Right lobe of liver (tissue), 4 donors: ENCODE measurements around the gene ARFGAP3.

Experiments
- POLR2A ChIP-seq: fragments of 450-650 bp; IDR thresholded peaks from one replicate; pipeline ENCODE4 v1.6.1; 2017; ENCODE audit warnings: antibody characterized with exemption, mild to moderate bottlenecking
- TF ChIP-seq, protein P1 (sequence below), 4 donors: fragments of 200-600 bp in 3 of 4; fragments of 450-650 bp in 1 of 4; IDR thresholded peaks; one replicate each; pipeline versions ENCODE4 v1.5.1 to v1.8.0; 2016 to 2022; ENCODE audit warnings: antibody characterized with exemption in 4 of 4, mild to moderate bottlenecking in 2 of 4
- donor health status: DM: no; HTN: no; CAD: no.
- donor health status: DM: no; HTN: no; CAD: no.
- donor health status: DM: no; HTN: yes; CAD: no.

- TF ChIP-seq, protein P1, sequence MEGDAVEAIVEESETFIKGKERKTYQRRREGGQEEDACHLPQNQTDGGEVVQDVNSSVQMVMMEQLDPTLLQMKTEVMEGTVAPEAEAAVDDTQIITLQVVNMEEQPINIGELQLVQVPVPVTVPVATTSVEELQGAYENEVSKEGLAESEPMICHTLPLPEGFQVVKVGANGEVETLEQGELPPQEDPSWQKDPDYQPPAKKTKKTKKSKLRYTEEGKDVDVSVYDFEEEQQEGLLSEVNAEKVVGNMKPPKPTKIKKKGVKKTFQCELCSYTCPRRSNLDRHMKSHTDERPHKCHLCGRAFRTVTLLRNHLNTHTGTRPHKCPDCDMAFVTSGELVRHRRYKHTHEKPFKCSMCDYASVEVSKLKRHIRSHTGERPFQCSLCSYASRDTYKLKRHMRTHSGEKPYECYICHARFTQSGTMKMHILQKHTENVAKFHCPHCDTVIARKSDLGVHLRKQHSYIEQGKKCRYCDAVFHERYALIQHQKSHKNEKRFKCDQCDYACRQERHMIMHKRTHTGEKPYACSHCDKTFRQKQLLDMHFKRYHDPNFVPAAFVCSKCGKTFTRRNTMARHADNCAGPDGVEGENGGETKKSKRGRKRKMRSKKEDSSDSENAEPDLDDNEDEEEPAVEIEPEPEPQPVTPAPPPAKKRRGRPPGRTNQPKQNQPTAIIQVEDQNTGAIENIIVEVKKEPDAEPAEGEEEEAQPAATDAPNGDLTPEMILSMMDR (IDR thresholded peaks at IDR 0.05): no peak
- TF ChIP-seq POLR2A: no peak
Observed at GRCh38 chr22:42816336-42816735, 40.7 kb downstream of the ARFGAP3 start.
